HG03469 (cell line): ENCODE results near the gene CEMIP.

Experiments
- ATAC-seq: cut with Tn5 transposase; IDR thresholded peaks from one replicate; pipeline ENCODE4 v1.9.1; 2021; ENCODE audit warnings: mild to moderate bottlenecking, moderate library complexity, moderate number of reproducible peaks; ENCODE audit not compliant: unreplicated experiment

CEMIP gene

GRCh38 chr15:80998251-80998650 is 219.1 kb downstream of the CEMIP start:
- no peak for ATAC-seq

GRCh38 chr15:80999623-81000036 is 220.5 kb downstream of the CEMIP start:
- peak; percentile 26 for ATAC-seq

- ATAC-seq: no peak
Measured at GRCh38 chr15:81000144-81000623, 221.0 kb downstream of the CEMIP start.

GRCh38 chr15:81000624-81001151 is 221.5 kb downstream of the CEMIP start, which contains the start of gene TLNRD1:
Gene TLNRD1, plus strand, starts transcription at chr15:81000923. Its CDS starts 1,349 bp downstream, at chr15:81002272.
- peak; percentile 36 for ATAC-seq
